Embryonic facial prominence (tissue), 1 donor: ENCODE results near the gene EGFL8.
A peak's percentile ranks its signal among the peaks of the same experiment; 100 is the strongest.

Source experiments
- DNase-seq: peaks from one replicate; pipeline ENCODE4 v3.0.0-alpha.2; 2016; ENCODE audit errors: extremely low spot score

Gene EGFL8

DNA sequence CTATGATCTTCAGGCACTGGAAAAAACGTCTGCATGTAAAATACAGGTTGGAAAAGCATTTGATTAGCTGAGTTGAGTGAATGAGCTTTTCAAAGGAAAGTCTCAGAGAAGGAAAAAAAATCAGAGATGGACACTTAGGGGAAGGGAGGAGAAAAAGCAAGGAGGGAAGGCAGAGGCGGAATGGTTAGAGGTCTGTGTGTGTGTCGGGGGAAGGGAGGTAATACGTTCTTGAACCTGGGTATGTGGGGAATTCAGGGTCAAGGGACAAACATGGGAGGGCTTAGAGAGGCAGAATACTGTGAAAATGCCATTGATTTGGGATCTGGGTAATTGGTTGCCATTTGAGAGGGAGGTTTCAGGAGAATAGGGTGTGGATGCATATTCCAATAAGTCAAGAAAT, 17.7 kb upstream of the EGFL8 start:
- no peak for DNase-seq

DNA sequence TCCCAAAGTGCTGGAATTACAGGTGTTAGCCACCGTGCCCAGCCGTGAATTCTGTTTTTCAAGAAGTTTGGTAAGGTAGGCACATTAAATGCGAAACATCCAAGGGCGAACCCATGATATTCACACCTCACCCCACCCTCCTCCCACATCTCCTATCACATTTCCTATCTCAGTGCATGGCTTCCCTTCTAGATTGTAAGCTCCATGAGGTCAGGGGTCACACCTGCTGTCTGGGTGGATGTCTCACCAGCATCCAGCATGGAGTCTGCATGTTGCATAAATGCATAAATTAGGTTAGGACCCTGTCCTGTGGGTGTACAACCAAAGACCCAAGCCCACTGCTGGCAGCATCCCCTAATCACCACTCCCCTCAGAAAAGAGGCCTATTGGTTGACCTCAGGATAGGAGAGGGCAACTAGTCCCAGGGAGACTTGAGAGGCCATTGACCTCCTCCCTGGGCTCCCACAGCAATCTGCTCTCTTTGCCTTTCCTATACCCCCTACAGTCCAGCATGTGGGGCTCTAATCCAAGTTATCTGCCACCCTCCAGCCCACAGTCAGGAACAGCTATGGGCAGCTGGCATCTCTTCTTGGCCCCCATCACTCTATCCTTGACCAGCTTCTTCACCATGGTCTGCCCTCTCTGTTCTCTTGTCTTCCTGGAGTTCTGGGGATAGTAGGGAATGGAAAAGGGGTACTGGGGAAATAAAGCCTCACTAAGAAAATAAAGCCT, 16.8 kb upstream of the EGFL8 start:
- no peak for DNase-seq

GRCh38 chr6:32148289-32149091, 15.9 kb upstream of the EGFL8 start:
- DNase-seq: no peak

- DNase-seq: no peak
Observed at GRCh38 chr6:32149092-32149755, 15.2 kb upstream of the EGFL8 start.

DNA sequence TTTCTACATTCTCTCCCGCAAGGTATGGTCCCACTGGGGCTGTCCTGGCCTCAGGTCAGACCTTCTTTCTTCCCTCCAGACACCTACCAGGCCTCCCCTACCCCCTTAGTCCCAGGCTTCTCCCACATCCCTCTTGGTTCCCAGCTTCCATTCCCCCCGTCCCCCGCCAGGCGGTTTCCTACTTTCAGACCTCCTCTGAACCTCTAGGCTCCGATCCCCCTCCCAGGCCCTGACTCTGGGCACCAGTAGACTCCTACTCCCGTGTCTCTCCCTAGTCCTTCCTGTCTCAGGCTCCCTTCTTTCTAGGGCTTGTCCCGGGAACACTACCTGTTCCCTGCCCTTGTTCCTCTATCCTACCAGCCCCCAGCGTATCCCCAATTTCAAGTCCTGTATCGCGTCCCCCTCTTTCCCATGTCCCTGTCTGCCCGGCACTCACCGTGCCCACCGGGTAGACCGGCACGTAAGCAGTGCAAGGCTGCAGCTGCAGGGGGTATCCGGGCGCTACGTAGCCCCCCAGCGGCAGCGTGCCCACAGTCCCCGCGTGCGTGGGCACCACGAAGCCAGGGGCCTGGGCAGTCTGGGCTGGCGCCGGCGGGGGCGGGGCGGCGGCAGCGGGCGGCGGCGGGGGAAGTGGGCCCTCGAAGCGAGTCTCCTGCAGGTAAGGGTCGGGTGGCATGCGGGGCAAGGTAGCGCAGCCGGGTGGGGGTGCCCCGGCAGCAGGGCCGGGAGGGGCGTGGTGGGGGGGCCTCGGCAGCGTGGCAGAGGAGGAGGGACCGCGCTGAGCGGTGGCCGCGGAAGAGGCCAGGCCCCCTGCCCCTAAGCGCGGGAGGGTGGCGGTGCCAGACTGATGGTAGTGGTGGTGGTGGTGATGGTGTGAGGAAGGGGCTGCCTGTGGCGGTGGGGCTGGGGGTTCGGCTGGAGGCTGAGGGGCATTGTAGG, 14.2 kb upstream of the EGFL8 start:
- DNase-seq: no peak

DNA sequence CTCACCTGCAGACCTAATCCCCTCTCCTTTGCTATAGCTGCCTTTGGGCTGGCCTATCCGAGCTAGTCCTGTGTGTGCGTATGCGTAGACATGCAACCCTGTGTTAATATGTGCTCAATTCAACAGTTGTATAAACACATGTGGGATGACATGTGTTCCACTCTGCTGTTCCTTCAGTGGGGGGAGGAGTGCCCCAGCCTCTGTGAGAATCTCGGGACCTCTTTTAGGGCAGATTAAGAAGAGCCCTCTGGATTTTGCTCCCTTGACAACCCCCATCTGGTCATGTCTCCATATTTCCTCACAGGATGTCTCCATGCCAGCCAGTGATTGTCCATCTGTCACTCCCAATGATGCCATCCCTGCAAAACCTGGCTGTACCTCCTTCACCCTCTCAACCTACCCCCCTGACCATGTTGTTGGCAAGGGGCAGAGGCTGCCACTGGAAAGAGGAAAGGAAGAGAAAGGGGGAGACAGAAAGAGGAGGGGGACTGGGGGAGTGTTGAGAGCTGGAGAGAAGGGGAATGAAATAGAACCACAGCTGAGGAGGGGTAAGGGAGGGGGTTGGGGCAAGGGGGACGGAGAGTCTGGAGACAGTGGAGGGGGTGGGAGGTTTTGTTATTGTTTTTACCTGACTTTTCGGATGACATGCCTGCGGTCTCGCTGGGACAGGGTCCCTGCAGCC, 13.1 kb upstream of the EGFL8 start:
- no peak for DNase-seq

DNA sequence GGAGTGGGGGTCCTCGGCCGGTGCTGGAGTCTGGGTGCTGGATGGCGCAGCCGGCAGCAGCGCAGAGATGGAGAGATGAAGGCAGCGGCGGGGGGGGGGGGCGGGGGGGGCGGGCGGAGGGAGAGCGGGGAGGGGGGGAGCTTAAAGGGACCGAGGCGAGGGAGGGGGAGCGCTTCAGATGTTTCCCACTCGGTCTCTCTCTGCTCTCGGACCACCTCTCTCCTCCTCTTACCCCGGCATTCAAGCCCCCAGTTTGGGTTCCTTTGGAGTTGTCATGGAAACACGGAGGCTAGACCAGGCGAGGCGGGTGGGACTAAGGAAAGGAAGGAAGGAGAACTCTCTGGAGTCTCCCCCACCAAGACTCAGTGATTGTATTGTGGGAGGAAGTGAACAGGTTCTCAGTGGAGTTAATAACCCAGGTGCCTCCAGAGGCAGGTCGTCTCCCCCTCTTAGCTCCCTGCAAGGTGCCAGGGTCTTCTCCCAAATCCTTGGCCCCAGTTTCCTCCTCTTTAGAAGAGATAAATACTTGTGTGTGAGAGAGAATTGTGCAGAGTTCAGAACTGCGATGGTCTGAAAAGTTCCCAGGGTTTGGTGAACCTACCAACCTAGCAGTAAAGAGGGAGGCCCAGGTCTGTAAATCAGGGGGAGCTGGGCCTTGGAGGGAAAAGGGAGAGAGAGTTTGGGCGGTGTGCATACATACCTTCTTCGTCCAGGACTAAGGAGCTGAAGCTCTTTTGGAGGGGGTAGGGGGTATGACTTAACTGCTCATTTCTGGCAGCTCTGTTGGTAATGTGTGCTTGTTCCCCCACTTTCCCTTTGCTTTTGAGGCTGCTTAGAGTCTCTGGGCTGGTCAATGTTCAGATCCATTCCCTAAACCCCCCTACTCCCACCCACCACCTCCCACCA, 12.3 kb upstream of the EGFL8 start, which contains the start of gene PRRT1:
PRRT1 (minus strand) TSS at position 77 of the 906 bp plus-strand sequence. CDS start 112 bp downstream, outside the sequence.
- DNase-seq: no peak

DNA sequence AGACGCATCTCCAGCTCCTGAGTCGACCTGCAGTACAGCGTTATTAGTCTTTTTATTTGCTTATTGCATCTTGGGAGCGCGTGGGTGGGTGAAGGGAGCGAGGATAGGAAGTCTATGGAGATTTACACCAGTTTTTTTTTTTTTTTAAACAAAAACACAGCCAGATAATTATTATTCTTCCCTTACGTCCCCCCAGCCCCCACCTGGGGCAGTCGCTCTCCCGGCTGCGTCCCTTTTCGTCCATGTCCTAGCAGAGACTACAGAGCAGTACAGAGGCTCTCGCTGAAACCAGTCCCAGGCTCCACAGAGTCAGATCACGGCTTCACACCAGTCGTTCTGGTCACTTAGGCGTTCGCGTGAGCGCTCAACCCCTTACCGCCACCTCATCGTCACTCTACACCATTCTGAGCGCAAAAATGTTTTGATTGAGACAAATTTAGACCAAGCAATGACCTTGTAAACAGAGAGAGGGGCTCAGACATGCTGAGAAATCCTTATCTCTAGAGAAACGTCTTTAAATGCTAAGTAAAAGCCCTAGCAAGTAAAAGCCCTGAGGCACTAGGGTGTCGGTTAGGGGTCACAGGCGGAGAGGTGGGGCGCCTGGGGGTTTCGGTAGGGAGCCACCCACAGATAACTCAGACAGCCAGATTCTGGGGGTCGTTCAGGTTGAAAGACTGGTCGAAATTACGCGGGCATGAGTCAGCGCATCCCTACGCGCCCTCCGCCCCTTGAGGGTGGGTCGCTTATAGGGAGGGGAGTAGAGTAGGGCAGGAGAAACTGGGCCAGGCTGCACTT, 11.4 kb upstream of the EGFL8 start:
- no peak for DNase-seq

DNA sequence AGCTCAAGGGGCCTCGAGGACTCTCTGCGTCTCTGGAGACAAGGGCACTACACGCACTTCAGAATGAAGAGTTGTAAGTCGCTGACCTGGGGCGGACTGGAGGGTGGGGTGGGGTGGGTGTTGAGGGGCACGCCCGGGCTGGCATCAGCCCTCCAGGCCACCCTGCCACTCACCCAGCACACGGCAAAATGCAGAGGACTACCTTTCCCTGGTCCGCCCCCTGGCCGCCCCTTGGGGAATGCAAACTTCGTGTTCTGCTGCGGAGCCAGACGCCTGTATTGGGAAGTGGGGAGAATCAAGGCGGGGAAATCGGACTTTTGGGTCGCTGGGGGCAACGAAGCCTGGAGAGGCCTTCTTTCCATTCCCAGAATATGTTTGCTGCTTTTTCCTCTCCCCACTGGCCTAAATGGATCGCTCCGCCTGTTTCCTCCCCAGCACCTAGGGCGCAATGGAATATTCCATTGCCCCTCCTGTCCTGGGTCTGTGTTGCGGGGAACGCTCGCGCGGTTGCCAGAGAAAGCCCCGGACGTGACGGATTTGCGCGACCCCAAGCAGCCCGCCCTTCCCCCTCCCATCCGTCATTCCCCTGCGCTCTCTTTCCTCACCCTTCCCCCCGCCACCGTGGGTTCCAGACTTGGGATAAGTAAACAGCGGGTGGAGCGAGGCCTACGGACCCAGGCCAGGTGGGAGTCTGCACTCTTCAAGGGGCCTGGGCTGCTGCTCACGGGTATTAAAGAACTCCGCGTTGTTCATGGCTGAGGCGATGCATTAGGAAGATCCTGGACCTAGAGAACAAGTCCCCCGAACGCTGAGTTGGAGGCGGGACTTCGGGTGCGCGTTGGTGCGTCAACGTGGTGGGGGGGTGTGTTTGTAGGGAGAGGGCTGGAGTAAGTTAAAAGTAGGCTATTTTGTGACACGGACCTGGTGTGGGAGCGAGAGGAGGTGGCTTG, 10.6 kb upstream of the EGFL8 start, which contains the start of gene PPT2:
PPT2 (plus strand) TSS at position 578 of the 950 bp plus-strand sequence. CDS start 454 bp downstream, outside the sequence.
- peak; percentile 94 for DNase-seq

DNA sequence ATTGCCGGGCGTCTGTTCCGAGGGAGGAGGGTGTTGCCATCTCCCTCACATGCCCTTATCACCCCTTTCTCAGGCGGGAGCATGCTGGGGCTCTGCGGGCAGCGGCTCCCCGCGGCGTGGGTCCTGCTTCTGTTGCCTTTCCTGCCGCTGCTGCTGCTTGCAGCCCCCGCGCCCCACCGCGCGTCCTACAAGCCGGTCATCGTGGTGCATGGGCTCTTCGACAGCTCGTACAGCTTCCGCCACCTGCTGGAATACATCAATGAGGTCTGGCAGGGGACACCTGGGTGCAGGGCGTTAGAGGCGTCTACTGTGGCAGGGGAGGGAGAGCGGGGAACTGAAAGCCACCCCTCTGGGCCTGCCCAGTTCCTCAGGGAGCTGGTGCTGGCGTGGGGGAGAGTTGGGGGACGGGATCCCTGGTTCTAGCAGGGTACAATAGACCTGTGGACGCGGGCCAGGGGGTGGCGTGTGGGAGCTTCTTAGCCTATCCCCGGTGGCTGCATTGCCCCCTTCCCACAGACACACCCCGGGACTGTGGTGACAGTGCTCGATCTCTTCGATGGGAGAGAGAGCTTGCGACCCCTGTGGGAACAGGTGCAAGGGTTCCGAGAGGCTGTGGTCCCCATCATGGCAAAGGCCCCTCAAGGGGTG, 9.8 kb upstream of the EGFL8 start:
- peak; percentile 66 for DNase-seq

DNA sequence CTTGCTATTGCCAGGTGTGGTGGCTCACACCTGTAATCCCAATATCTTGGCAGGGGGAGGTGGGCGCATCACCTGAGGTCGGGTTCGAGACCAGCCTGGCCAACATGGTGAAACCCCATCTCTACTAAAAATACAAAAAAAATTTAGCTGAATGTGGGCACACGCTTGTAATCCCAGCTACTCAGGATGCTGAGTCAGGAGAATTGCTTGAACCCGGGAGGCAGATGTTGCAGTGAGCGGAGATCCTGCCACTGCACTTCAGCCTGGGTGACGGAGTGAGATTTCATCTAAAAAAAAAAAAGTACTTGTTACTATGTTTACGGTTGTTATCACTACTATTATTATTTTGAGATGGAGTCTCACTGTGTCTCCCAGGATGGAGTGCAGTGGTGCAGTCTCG, 7.5 kb upstream of the EGFL8 start:
- DNase-seq: no peak

- no peak for DNase-seq
Observed at GRCh38 chr6:32158052-32158451, 6.3 kb upstream of the EGFL8 start.

DNA sequence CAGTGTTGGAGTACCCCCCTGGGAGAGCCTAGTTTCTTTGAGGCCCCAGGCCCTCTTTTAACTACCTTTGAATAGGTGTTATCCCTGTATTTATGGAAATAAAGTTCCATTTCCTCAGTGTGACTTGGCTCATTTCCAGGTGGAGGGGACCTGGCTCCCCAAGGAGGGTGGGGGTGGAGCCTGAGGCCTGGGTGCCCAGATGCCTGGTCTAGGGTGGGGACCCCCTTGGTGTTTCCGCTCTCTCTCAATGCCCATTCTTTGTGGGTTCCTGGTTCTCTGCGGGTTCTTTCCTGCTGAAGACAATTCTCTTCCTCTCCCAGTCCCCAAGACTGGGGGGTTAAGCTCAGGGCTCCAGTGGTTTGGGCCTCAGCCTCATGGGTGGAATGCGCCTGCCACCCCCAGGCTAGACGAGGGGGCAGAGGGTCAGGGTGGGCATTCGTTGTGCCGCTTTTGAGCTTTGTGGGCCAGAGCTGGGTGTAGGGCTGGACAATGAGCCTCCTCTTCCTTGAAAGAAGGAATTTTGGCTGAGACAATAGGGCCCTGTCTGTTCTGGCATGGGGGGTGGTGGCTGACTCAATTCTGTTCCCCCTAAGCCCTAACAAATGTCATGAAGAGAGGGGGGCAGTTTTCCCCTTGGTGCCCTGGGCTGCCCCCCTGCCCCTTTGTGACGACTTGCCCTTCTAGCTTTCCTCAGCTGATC, 686 bp upstream of the EGFL8 start:
- no peak for DNase-seq

GRCh38 chr6:32166411-32167061, 2.1 kb downstream of the EGFL8 start:
- DNase-seq: no peak

- DNase-seq: no peak
Observed at GRCh38 chr6:32167154-32167760, 2.9 kb downstream of the EGFL8 start.
